Astrocyte (in vitro differentiated cells and primary cell): ENCODE data around the gene STRADA.

ENCODE experiments used
- EZH2 ChIP-seq: IDR thresholded peaks from 2 replicates; pipeline ENCODE4 v1.6.1; 2012; ENCODE audit warnings: mild to moderate bottlenecking, low read length, inconsistent platforms; ENCODE audit not compliant: insufficient read depth
- TF ChIP-seq, protein P1 (sequence below): IDR thresholded peaks from 2 replicates; pipeline ENCODE4 v1.5.1; 2011; ENCODE audit warnings: low read depth, mild to moderate bottlenecking, inconsistent platforms, low read length, moderate library complexity; ENCODE audit not compliant: insufficient read depth

DNA sequence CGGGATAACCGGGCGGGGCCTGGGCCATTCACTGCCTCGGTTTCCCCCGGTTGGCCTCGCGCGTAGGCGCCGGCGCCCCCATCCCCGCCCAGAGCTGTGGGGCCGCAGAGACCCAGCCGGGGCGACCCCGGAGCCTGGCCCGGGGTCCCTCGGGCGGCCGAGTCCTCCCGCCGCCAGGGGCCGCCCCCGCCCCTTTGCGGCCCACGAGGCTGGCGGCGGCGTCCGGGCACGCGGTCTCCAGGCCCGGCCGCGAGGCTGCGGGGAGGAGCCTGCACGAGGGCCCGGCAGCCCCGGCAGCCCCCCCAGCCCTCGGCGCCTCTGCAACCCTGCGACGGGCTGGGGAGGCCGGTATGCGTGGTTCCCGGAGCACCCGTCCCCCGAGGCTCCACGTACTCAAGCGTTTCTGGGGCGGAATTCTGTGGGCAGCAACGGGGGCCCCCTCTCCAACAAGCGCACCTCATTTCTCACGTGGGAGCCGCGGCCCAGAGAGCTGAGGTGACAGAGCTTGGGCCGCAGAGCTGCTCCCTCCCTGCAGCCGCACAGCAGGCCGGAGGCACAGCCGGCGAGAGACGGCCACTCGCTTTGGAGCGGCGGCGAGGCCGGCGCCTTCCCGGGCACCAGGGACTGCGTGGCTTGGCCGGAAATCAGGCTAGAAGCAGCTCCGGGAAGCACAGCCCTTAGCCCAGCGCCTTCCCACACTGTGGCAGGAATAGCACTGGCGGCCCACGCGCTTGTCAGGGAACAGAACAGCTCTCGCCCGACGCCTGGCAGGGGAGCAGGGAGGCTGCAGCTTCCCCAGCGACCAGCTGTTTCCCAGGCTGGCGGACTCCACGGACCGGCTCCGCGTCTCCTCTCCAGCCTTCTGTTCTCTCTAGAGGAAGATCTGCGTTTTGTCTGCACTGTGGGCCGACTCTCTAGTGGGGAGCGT, 40.8 kb downstream of the STRADA start:
- TF ChIP-seq, protein P1, sequence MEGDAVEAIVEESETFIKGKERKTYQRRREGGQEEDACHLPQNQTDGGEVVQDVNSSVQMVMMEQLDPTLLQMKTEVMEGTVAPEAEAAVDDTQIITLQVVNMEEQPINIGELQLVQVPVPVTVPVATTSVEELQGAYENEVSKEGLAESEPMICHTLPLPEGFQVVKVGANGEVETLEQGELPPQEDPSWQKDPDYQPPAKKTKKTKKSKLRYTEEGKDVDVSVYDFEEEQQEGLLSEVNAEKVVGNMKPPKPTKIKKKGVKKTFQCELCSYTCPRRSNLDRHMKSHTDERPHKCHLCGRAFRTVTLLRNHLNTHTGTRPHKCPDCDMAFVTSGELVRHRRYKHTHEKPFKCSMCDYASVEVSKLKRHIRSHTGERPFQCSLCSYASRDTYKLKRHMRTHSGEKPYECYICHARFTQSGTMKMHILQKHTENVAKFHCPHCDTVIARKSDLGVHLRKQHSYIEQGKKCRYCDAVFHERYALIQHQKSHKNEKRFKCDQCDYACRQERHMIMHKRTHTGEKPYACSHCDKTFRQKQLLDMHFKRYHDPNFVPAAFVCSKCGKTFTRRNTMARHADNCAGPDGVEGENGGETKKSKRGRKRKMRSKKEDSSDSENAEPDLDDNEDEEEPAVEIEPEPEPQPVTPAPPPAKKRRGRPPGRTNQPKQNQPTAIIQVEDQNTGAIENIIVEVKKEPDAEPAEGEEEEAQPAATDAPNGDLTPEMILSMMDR = no peak
- TF ChIP-seq EZH2 = no peak
